Measurements from ENCODE around the gene SF3B6.

- TF ChIP-seq CTCF (IDR thresholded peaks at IDR 0.05): no peak
- no peak for TF ChIP-seq POLR2A (IDR thresholded peaks at IDR 0.05)
Measured at GRCh38 chr2:24110660-24111303, 34.7 kb upstream of the SF3B6 start.
